DMS 273 treated with DMSO at 0.1 percent for 48 hours (cell line): Measurements from ENCODE around the gene MTA3.
"Not testable (repeated sequence)": the region's sequence is repeated elsewhere in the genome, so short reads cannot be mapped to it uniquely, and the experiment has no call there.

Experiments
- DNase-seq: peaks from one replicate; lab custom pipeline; 2025; lab: John Stamatoyannopoulos, UW

MTA3 gene

DNA sequence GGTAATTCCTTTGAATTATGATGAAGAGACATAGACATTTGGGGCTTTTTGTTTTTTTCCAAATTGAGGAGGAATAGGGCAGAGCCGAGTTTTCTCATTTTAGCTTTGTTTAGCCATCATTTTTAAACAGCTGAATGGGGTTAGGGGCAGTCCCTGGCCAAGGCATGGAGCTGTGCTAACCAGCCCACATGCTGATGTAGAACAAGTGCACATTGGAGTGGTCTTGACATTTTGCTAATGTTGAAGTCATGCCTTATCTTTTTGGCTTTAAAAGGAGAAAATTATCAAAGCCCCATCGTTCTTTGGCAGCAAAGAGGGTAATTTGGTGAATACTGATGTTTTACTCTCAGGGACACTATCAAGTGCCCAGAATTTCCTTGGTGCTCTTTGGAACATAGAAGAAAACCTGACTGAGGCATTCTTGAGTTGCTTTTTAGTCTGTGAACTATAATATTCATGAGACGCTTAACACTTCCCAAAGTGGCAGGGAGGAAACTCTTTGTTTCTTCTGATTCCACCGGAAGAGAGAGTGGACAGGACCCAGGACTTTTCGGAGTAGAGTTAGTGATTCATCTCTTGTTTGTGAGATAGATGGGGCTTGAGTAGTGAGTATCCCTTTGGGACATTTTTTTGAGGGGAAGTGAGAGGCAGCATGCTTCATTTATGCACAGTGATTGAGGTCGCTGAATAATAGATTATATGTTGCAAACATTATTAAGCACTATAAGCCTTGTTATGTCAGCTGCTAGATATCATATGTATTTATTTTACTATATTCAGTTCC is 45.0 kb downstream of the MTA3 start:
- no peak for DNase-seq

DNA sequence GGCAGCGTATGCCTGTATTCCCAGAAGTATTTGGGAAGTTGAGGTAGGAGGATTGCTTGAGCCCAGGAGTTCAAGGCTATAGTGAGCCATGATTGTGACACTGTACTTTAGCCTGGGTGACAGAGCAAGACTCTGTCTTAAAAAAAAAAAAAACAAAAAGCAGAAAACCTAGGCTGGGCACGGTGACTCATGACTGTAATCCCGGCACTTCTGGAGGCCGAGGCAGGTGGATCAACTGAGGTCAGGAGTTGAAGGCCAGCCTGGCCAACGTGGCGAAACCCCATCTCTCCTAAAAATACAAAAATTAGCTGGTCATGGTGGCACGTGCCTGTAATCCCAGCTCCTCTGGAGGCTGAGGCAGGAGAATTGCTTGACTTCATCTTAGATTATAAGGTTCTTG is 46.4 kb downstream of the MTA3 start:
- DNase-seq, result no peak

- no peak for DNase-seq
Measured at GRCh38 chr2:42618116-42618515, 49.7 kb downstream of the MTA3 start.

- no peak for DNase-seq
Measured at GRCh38 chr2:42618972-42619371, 50.5 kb downstream of the MTA3 start.

DNA sequence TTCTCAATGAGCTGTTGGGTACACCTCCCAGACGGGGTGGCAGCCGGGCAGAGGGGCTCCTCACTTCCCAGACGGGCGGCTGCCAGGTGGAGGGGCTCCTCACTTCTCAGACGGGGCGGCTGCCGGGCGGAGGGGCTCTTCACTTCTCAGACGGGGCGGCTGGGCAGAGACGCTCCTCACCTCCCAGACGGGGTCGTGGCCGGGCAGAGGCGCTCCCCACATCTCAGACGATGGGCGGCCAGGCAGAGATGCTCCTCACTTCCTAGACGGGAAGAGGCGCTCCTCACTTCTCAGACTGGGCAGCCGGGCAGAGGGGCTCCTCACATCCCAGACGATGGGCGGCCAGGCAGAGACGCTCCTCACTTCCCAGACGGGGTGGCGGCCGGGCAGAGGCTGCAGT is 53.2 kb downstream of the MTA3 start:
- DNase-seq, result not testable (repeated sequence)

DNA sequence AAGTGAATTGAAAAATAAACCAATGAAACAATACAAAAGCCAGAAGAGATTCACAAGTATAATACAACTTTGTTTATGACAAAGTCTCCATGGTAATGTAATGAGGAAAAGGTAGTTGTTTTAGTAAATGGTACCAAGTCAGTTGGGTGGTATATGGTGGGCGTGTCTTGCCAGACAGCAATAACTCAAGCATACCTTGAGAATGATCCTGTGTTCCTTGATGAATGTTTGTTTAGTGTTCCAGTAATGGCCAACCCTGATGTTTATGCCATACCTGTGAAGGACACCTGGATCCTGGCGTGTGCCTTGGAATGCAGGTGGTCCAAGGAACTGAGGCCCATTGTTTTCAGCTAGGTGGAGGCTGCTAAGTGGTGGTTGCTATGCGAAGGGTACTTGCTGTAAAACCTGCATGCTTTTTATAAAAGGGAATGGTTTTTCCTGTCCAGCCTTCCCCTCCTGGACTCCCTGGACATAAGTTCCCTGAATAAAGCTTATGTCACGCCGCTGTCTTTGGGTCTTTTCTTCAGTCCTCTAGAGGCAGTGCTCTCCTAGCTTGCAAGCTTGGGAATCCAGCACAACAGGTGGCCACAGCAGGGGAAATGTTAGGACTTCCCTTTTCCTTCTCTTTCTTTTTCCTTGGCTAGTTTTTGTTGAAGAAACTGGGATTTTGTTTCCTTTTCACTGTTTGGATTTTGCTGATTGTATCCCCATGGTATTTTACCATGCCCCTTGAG is 54.7 kb downstream of the MTA3 start:
- DNase-seq, result no peak

GRCh38 chr2:42624047-42624446 is 55.6 kb downstream of the MTA3 start:
- no peak for DNase-seq

DNA sequence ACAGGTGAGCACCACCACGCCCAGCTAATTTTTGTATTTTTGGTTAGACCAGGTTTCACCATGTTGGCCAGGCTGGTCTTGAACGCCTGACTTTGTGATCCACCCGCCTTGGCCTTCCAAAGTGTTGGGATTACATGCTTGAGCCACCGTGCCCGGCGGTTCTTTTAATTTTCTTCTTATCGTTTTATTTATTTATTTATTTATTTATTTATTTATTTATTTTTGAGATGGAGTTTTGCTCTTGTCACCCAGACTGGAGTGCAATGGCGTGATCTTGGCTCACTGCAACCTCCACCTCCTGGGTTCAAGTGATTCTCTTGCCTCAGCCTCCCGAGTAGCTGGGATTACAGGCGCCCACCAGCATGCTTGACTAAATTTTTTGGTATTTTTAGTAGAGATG is 59.6 kb downstream of the MTA3 start:
- not testable (repeated sequence) for DNase-seq

GRCh38 chr2:42636934-42637333 is 68.5 kb downstream of the MTA3 start:
- DNase-seq, result no peak

GRCh38 chr2:42638080-42638784 is 69.8 kb downstream of the MTA3 start:
- no peak for DNase-seq

DNA sequence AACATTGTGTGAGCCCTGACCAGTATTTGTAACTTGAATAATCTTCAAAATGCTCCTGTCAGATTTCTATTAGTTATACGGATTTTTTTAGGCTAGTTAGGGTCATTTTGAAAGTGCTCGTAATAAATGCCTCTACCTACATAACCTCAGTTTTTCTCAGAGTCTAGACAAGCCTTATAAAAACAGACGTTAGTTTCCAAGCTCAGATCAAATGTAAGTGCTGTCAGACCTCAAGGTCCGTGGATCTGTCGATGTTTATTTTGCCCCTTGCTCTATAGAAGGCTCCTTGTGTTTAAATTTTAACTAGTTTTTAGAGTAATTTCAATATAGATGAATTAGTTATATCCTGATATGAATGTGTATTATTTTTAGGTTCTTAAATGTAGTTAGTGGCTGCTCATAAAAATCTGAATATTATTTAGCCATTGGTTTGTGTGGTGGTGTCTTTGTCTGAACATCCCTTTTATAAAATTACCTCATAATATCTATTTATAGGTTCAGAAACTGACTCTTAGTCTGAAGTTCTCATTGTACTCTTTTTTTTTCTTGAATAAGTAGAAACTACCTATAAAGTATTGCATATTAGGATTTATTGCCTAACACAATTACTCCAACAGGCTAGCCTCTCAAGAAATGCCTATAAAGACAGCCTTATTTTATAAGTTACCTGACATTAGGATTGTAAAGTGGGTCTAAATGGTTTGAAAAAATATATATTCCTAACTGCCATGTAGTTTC is 71.1 kb downstream of the MTA3 start:
- no peak for DNase-seq

GRCh38 chr2:42640261-42640660 is 71.8 kb downstream of the MTA3 start:
- DNase-seq, result no peak

DNA sequence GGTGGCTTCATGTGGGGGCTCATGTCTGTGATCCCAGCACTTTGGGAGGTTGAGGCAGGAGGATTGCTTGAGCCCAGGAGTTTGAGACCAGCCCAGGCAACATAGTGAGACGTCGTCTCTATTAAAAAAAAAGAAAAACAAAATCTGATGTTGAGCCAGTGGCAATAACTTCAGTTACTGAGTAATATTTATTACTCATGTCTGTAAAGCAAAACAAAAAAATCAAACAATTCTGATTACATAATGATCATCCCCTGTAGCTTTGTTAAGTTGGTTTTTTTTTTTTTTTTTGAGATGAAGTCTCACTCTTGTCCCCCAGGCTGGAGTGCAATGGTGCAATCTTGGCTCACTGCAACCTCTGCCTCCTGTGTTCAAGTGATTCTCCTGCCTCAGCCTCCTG is 73.9 kb downstream of the MTA3 start:
- not testable (repeated sequence) for DNase-seq

DNA sequence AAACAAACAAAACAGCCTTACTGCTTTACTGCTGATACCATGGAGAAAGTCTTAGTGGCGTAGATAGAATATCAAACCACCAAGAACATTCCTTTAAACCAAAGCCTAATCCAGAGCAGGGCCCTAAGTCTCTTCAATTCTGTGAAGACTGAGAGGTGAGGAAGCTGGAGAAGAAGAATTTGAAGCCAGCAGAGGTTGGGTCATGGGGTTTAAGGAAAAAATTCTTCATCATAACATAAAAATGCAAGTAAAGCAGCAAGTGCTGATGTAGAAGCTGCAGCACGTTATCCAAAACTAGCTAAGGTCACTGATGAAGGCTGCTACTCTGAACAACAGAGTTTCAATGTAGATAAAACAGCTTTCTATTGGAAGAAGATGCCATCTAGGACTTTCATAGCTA is 77.1 kb downstream of the MTA3 start:
- DNase-seq, result no peak

- no peak for DNase-seq
Measured at GRCh38 chr2:42648796-42649195, 80.4 kb downstream of the MTA3 start.

GRCh38 chr2:42651057-42651456 is 82.6 kb downstream of the MTA3 start:
- no peak for DNase-seq

DNA sequence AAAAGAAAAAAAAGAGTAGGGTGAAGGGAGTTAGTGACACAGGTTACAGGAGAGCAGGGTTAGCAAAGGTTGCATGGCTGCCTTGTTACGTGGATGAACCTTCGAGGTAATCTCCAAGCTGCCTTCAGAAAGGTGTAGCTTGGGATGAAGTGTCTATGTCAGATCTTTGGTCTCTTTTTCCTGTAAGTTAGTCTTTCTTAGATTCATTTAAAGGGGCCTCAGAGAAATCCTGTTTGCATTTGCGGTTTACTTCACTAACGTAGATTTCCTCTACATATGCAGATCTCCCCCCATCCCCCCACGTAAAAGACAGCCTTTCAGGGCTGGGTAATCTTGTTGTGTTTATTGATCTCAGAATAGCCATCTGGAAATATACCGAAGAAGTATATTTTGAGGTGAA is 83.7 kb downstream of the MTA3 start:
- DNase-seq, result no peak

DNA sequence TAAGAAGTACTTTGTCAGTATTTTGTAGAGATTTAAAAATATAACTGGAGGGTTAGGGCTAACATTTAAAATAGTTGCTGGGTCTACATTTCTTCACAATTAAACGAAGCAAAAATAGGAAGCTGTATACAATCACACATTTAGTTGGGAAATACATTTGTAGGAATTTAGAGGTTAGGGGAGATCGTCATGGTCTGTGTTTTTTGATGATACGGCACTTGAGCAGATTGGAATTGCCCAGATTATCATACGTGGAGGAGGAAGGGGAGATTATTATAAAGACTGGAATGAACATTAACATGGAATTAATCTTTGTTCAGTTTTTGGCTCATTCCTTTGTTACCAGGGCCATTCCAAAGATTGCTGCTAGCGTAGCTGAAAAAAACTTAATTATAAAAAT is 84.6 kb downstream of the MTA3 start:
- DNase-seq, result no peak

- DNase-seq, result no peak
Measured at GRCh38 chr2:42653908-42654445, 85.5 kb downstream of the MTA3 start.

GRCh38 chr2:42658306-42658705 is 89.9 kb downstream of the MTA3 start:
- no peak for DNase-seq

DNA sequence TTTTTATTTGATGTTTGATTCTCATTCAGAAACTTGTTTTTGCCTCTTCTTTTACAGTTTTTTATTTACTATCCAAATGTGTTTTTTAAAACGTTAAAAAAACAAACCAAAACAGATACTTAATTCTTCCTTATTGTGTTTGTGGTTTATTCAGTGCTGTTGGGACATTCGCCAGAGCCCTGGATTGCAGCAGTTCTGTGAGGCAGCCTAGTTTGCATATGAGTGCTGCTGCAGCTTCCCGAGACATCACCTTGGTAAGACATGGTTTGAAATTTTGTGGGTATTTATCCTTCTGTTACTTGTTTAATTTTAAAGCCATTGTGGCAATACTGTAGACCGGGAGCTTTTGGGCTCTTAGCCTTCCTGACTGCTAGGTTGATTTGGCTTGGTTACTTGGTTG is 91.2 kb downstream of the MTA3 start:
- no peak for DNase-seq
